ENCODE data around the gene NSD1. TPM values are rescaled to one million over a fixed set of nuclear protein-coding genes. Genes with fewer than 3 reads are reported as not detected.

NSD1 gene
- total and polyA plus RNA-seq, 10 of the 15 experiments (the other 5 are each of a cell fraction or from before 2014, with no cell fraction given), result 7.0 to 57.9 (median 30.4) TPM

DNA sequence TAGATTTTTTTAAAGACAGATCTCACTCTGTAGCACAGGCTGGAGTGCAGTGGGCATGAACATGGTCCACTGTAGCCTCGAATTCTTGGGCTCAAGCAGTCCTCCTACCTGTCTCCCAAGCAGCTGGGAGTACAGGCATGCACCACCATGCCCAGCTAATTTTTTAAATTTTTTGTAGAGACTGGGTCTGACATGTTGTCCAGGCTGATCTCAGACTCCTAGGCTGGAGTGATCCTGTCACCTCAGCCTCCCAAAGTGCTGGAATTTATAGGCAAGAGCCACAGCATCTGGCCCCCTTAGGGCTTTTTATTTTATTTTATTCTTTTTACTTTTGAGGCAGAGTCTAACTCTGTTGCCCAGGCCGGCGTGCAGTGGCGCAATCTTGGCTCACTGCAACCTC, 56.4 kb downstream of the NSD1 start:
- BruUV-seq (replicated peaks), result no TSS peak
- no peak for TF ChIP-seq BMI1 (IDR thresholded peaks at IDR 0.05; ENCODE audit: borderline replicate concordance)
- no peak for TF ChIP-seq MYC (IDR thresholded peaks at IDR 0.05; ENCODE audit: insufficient read depth, insufficient read length, insufficient replicate concordance, low read length, severe bottlenecking)
- TF ChIP-seq, protein P1, sequence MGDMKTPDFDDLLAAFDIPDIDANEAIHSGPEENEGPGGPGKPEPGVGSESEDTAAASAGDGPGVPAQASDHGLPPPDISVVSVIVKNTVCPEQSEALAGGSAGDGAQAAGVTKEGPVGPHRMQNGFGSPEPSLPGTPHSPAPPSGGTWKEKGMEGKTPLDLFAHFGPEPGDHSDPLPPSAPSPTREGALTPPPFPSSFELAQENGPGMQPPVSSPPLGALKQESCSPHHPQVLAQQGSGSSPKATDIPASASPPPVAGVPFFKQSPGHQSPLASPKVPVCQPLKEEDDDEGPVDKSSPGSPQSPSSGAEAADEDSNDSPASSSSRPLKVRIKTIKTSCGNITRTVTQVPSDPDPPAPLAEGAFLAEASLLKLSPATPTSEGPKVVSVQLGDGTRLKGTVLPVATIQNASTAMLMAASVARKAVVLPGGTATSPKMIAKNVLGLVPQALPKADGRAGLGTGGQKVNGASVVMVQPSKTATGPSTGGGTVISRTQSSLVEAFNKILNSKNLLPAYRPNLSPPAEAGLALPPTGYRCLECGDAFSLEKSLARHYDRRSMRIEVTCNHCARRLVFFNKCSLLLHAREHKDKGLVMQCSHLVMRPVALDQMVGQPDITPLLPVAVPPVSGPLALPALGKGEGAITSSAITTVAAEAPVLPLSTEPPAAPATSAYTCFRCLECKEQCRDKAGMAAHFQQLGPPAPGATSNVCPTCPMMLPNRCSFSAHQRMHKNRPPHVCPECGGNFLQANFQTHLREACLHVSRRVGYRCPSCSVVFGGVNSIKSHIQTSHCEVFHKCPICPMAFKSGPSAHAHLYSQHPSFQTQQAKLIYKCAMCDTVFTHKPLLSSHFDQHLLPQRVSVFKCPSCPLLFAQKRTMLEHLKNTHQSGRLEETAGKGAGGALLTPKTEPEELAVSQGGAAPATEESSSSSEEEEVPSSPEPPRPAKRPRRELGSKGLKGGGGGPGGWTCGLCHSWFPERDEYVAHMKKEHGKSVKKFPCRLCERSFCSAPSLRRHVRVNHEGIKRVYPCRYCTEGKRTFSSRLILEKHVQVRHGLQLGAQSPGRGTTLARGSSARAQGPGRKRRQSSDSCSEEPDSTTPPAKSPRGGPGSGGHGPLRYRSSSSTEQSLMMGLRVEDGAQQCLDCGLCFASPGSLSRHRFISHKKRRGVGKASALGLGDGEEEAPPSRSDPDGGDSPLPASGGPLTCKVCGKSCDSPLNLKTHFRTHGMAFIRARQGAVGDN (IDR thresholded peaks at IDR 0.05), result no peak
- TF ChIP-seq, protein P2, sequence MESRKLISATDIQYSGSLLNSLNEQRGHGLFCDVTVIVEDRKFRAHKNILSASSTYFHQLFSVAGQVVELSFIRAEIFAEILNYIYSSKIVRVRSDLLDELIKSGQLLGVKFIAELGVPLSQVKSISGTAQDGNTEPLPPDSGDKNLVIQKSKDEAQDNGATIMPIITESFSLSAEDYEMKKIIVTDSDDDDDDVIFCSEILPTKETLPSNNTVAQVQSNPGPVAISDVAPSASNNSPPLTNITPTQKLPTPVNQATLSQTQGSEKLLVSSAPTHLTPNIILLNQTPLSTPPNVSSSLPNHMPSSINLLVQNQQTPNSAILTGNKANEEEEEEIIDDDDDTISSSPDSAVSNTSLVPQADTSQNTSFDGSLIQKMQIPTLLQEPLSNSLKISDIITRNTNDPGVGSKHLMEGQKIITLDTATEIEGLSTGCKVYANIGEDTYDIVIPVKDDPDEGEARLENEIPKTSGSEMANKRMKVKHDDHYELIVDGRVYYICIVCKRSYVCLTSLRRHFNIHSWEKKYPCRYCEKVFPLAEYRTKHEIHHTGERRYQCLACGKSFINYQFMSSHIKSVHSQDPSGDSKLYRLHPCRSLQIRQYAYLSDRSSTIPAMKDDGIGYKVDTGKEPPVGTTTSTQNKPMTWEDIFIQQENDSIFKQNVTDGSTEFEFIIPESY (IDR thresholded peaks at IDR 0.05), result no peak
- no peak for TF ChIP-seq NR2C2 (IDR thresholded peaks at IDR 0.05; ENCODE audit: borderline replicate concordance, control insufficient read depth, insufficient read length, low read depth)
- TF ChIP-seq POU2F2 (IDR thresholded peaks at IDR 0.05; ENCODE audit: borderline replicate concordance, low read depth, low read length), result no peak
- TF ChIP-seq SREBF1 (IDR thresholded peaks at IDR 0.05; ENCODE audit: low read length), result no peak
- no peak for TF ChIP-seq TAF1 (IDR thresholded peaks at IDR 0.05; ENCODE audit: borderline replicate concordance, low read depth, low read length)
- no peak for TF ChIP-seq IKZF1 (conservative IDR thresholded peaks at IDR 0.05)
- TF ChIP-seq ETV6 (conservative IDR thresholded peaks at IDR 0.05 in 1 of 2, IDR thresholded peaks at IDR 0.05 in 1 of 2; ENCODE audit: borderline replicate concordance in 1 of 2, low read depth in 1 of 2), result no peak
- ATAC-seq (no peak), DNase-seq (ENCODE audit: low read depth, low spot score) (no peak), FAIRE-seq (no peak)
- Histone ChIP-seq H2AFZ (ENCODE audit: control insufficient read depth, low read depth, low read length) (no peak overlapping the region), H3K9ac (ENCODE audit: control insufficient read depth, insufficient read depth, low read length) (no peak overlapping the region), H4K20me1 (ENCODE audit: control insufficient read depth, insufficient read depth) (no peaks in the 10 kb centered on the region), H3K27ac (ENCODE audit: control insufficient read depth, insufficient read depth) (no peak overlapping the region), H3K36me3 (ENCODE audit: control insufficient read depth in 2 of 2, insufficient read depth in 2 of 2, low read length in 1 of 2) (peaks cover 2 to 10% of the 10 kb centered on the region in 2 experiments; a peak in 3 of 4 replicates), H3K9me3 (replicated peaks; ENCODE audit: control insufficient read depth, insufficient read depth, low read length) (no peaks in the 10 kb centered on the region), H3K4me1 (ENCODE audit: control insufficient read depth, insufficient read depth, low read length) (no peaks in the 10 kb centered on the region), H3K4me2 (ENCODE audit: control insufficient read depth, insufficient read depth) (no peak overlapping the region), H3K27me3 (replicated peaks in 1 of 2; ENCODE audit: control insufficient read depth in 2 of 2, insufficient read depth in 2 of 2, low read length in 1 of 2) (no peaks in the 10 kb centered on the region), H3K79me2 (ENCODE audit: control insufficient read depth, insufficient read depth, low read length) (peaks cover 7% of the 10 kb centered on the region), H3K4me3 (no peak overlapping the region)
- 95% methylated on average over 4 of the region's 4 CpGs for WGBS (ENCODE audit: insufficient coverage, insufficient replicate concordance, low lambda C conversion rate, missing lambda C conversion rate)
- POLR2A ChIA-PET, result interaction anchor here (0.6 kb wide), 1 partner anchor 30 kb away, joined by 4 read pairs; no protein-coding TSS in a partner anchor
- CTCF ChIA-PET, result interaction anchor here (0.6 kb wide), 1 partner anchor 118 kb away, joined by 4 read pairs; no protein-coding TSS in a partner anchor
- SMC1A ChIA-PET (ENCODE audit: uncharacterized antibody, unreplicated experiment), result no interaction called here
- in situ Hi-C loops (cut with MboI) (no loop called here), intact Hi-C loops (cut with micrococcal nuclease; ENCODE audit: unreplicated experiment) (no loop called here)
- RAD21 ChIA-PET (ENCODE audit: unreplicated experiment), result no interaction called here
